Fibroblast of peridontal ligament (primary cell): Measurements from ENCODE around the gene MOK.
"Not testable (repeated sequence)": the region's sequence is repeated elsewhere in the genome, so short reads cannot be mapped to it uniquely, and the experiment has no call there.

Experiments used
- DNase-seq: peaks from one replicate; pipeline ENCODE4 v3.0.0-alpha.2; 2010; ENCODE audit errors: extremely low read depth

The MOK gene

GRCh38 chr14:102248121-102248520, 56.8 kb downstream of the MOK start:
- no peak for DNase-seq

GRCh38 chr14:102246071-102246470, 58.9 kb downstream of the MOK start:
- no peak for DNase-seq

- not testable (repeated sequence) for DNase-seq
Observed at GRCh38 chr14:102243795-102244194, 61.2 kb downstream of the MOK start.

- DNase-seq = no peak
Observed at GRCh38 chr14:102241147-102241546, 63.8 kb downstream of the MOK start.

- not testable (repeated sequence) for DNase-seq
Observed at GRCh38 chr14:102240481-102240880, 64.5 kb downstream of the MOK start.

GRCh38 chr14:102239231-102239630, 65.7 kb downstream of the MOK start:
- no peak for DNase-seq

DNA sequence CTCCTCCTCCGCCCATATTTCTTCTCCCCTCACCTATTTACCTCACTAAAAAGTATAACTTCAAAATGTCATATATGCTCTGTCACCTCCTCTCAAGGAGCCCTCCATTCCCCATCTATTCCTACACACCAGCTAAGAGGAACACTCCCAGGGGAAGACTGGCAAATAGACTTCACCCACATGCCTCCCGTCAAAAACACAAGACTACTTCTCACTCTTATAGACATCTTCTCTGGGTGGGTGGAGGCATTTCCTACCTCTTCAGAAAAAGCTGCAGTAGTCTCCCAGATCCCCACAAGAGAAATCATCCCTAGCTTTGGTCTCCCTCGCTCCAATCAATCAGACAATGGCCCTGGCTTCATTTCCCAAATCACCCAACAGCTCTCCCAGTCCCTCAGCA, 66.2 kb downstream of the MOK start:
- DNase-seq = no peak

- DNase-seq = no peak
Observed at GRCh38 chr14:102238131-102238530, 66.8 kb downstream of the MOK start.

- no peak for DNase-seq
Observed at GRCh38 chr14:102236026-102236425, 68.9 kb downstream of the MOK start.

DNA sequence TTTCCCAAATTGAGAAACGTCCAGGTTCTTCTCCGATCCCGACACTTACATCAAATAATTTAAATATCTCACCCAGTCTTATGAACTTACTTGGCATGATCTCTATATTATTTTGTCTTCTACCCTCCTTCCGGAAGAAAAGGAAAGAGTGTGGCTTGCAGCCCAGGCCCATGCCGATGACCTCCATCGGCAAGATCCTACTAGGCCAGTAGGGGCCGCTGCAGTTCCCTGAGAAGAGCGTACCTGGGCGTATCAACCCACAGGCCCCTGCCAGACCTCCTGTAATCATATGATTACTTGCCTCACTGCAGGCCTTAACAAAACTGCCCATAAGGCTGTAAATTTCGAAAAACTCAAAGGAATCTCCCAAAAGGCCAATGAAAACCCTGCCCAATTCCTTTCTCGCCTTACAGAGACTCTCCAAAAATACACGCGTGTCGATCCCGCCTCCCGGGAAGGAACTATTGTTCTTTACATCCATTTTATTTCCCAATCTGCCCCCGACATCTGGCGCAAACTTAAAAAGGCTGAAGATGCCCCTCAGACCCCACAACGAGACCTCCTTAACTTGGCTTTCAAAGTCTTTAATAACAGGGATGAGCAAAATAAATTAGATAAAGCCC, 69.6 kb downstream of the MOK start:
- DNase-seq = peak; percentile 89

GRCh38 chr14:102234331-102235264, 70.4 kb downstream of the MOK start:
- DNase-seq = no peak

- no peak for DNase-seq
Observed at GRCh38 chr14:102233081-102233480, 71.9 kb downstream of the MOK start.

- no peak for DNase-seq
Observed at GRCh38 chr14:102232348-102232625, 72.7 kb downstream of the MOK start.

DNA sequence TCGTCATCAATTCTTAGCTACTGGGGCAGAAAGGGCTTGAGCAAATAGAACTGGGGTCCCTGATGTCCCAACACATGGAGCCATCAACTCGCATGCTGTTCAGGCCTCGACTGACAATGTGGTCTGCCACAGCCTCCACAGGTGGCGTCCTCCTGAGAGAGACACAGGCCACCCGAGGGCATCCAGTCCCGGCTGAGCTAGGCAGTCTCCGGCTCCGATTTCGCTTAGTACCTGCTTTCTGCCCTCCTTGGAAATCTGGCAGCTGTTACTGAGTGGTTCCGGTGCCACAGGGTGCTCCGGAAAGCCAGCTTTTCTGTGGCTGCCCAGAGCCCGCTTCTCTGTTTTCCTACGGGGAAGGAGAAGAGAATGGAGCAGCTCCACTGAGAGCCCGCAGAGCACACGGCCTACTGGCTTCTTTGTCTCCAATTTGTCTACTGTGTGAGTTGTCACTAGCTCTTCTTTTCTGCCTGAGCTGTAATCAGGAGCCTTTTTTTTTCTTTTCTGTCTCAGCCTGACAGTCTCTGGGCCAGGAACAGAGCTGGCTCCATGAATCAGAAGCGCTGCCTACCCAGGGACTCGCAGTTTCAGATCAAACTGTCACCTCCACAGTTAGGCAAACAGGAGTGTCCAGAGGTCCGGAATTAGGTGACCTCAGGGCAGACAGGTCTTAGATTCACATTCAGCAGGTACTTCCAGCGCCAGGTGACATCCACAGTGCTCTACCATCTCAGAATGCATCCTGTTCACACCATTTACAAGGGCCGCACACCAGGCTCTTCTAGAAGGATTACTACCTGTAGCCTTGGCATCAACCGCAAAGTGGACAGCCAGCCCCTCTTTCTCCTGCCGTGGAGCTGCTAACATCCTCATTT, 73.3 kb downstream of the MOK start:
- no peak for DNase-seq

GRCh38 chr14:102230481-102231210, 74.3 kb downstream of the MOK start:
- DNase-seq = no peak

- no peak for DNase-seq
Observed at GRCh38 chr14:102229739-102230092, 75.2 kb downstream of the MOK start.

DNA sequence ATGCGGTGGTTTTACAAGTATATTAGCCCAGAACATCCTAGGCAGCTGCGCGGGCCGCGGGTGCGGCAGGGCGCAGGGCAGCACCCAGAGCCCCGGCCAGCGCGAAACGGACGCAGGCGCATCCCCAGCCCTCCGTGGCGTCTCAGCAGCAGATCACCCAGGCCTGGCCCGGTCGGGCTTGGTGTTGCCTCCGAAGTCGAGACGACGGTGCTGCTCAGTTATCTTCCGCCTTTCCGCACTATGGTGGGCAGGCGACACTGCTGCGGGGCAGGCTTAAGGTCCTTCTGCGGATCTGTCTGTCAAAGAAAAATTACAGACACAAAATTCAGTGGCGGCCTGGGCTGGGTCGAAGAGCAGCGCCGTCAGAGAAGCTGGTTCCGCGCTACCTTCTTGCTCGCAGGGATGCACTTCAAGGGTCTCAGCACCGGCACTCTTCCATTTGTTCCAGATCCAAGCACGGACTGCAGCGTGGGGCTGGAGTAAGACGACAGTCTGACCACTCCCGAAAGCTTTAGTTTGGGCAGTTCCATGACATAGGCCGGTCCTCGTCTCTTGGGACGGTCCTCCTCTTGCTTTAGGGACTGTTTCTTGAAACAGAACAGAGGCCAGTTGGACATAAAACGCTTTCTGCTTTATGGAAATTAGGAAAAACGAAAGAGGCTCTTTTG, 75.8 kb downstream of the MOK start:
- DNase-seq = no peak

GRCh38 chr14:102227184-102227964, 77.6 kb downstream of the MOK start:
- no peak for DNase-seq

GRCh38 chr14:102226356-102227125, 78.4 kb downstream of the MOK start:
- DNase-seq = no peak

GRCh38 chr14:102225936-102226335, 79.0 kb downstream of the MOK start:
- DNase-seq = no peak
